LNCAP (cell line): Measurements from ENCODE around the gene VPS16.

Experiments
- CTCF ChIP-seq: fragments of 450-650 bp; IDR thresholded peaks from 2 replicates; pipeline ENCODE4 v1.5.1; 2017; ENCODE audit warnings: mild to moderate bottlenecking

The VPS16 gene

GRCh38 chr20:2840138-2840966 is at the start of gene VPS16, which contains the start of gene PCED1A:
TSS of gene VPS16 (plus strand) at chr20:2840745. CDS start at chr20:2840775, 30 bp downstream.
TSS of gene PCED1A (minus strand) at chr20:2840655. CDS start at chr20:2839912, 743 bp downstream.
- no peak for TF ChIP-seq CTCF

GRCh38 chr20:2793471-2793870 is 47.1 kb upstream of the VPS16 start:
- no peak for TF ChIP-seq CTCF

- TF ChIP-seq CTCF, result no peak
Measured at GRCh38 chr20:2794202-2794748, 46.3 kb upstream of the VPS16 start.

GRCh38 chr20:2794866-2795447 is 45.6 kb upstream of the VPS16 start:
- TF ChIP-seq CTCF, result no peak

- TF ChIP-seq CTCF, result no peak
Measured at GRCh38 chr20:2795451-2795850, 45.1 kb upstream of the VPS16 start.

GRCh38 chr20:2796011-2796660 is 44.4 kb upstream of the VPS16 start:
- no peak for TF ChIP-seq CTCF

- no peak for TF ChIP-seq CTCF
Measured at GRCh38 chr20:2797136-2797983, 43.2 kb upstream of the VPS16 start.
